GM21737 (cell line): ENCODE data around the gene FHIT.

ENCODE experiments used
- ATAC-seq: cut with Tn5 transposase; IDR thresholded peaks from one replicate; pipeline ENCODE4 v1.9.1; 2021; ENCODE audit warnings: mild to moderate bottlenecking, moderate library complexity; ENCODE audit not compliant: unreplicated experiment

Gene FHIT

DNA sequence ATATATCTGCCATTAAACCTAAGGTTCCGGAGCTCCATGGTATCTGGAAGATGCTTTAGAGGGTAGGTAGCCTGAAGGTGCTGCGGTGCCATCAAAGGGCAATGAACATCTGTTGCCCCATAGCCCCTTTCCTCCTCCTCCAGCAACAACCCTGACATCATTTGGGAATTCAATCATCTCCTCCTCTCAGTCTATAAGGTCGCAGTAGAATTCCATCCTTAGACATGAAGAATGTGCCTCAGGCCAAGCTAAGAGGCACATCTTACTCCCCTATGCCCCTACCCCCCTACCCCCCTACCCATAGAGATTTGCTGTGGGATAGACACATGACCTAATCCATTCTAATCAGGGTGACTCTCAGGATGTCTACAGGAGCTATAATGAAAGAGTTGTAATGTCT, 1101.8 kb downstream of the FHIT start:
- no peak for ATAC-seq

DNA sequence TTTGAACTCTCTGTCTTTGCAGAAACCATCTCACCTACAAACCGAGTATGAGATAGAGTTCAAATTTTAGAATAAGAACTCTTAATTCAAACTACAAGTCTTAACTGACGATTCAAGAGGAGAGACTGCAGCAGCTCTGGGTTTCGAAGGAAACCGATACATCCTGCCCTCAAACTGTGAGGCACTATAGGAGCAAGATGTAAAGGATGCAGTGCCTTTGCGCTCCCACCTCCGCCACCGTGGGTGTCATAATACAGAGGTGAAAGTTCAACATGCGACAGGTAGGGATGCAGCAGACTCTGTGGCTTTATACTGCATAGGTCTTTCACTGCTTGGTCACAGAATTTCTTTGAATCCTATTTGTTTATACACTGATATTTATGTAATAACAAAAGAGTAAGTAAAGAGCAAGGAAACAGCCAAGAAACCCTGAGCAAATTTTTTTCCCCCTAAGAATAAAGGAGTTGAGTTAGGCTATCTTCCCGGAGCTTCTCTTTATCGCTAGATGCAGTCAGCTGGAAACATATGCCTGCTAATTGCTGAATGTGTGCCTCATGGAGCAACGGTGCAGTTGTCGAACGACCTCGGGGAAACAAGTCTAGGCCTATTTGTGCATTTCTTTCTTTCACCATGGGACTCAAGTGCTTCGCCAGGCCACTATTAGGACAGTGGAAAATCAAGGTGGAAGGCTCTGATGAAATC, 1103.9 kb downstream of the FHIT start:
- ATAC-seq: no peak

DNA sequence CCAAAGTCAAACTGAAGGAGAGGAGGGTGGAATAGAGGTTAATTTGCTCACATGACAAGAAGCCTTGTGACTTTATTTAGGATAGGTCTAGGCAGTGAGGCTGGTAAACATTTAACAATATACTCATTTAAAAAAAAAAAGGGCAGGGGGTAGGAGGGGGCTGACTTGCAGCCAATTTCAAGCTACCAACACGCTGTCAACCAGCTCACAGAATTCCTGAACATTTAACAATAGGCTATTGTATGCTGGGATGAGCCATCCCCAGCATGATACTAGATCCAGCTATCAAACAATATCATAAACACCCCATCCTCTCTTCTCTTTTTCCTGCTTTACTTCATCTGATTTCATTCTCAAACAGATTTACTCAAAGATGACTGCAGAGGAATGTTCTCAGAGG, 1105.1 kb downstream of the FHIT start:
- no peak for ATAC-seq

DNA sequence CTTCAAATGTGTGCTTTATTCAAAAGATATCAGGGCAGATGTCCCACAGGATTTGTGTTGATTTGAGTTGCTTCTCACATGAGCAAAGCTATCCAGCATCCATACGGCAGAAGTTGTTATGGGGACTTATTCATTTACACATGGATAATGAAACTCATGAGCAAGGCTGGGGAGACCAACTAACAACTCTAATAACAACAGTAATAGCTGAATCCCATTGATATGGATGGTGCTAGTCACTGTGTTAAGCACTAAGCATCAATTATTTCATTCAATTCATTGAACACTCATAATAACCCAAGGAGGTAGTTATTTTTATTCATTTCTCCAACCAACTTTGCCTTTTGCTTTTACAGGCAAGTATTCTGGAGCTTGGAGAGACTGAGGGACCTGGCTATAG, 1107.2 kb downstream of the FHIT start:
- ATAC-seq: no peak

DNA sequence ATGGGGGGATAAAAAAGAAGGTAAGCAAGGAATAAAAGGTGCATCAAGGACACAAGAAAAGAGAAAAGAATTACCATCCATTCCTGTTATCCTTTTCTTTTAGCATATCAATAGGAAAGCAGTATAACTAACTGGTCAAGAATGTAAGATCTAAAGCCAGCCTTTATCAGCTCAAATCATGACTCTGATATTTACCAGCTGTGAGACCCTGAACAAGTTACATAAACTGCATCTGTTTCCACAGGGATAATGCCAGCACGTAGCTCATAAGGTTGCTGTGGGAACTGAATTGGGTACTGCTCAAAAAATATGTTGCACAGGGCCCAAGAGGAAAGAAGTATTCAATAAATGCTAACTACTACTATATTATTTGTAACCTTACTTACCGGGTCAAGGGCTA, 1109.2 kb downstream of the FHIT start:
- no peak for ATAC-seq

DNA sequence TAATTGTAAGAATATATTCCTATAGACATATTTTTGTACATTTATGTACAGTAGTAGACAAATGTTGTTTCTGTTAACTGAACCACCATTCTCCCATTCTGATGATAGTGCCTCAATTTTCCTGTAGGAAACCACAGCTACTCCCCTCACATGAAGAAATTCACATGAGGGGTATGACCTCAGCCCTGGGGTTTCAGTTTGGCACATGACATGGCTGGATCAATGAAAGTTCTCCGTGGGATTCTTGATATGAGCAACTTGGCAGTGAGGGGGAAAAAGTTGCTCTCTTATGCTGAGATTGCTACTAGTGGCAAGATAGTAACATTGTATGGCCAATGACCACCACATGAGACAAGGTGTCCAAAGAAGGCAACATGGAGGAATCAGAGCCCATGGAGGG, 1111.1 kb downstream of the FHIT start:
- no peak for ATAC-seq

DNA sequence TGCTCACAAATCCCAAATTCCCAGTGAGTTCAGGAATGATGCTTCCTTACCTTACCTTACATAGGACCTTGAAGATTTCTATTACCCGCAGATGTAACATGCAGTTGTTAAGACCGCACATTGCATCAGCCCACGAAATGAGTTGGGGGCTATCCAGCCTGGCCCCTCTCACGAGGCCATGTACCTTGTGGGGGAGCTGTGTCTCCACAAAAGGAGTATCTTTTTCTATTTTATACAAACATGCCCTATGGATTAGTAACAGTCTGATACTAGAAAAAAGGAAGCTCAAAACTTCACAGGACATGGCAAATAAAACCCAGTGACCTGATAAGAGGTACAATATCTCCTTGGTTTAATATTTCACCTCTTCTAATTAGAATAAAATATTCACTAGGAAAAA, 1114.7 kb downstream of the FHIT start:
- no peak for ATAC-seq

DNA sequence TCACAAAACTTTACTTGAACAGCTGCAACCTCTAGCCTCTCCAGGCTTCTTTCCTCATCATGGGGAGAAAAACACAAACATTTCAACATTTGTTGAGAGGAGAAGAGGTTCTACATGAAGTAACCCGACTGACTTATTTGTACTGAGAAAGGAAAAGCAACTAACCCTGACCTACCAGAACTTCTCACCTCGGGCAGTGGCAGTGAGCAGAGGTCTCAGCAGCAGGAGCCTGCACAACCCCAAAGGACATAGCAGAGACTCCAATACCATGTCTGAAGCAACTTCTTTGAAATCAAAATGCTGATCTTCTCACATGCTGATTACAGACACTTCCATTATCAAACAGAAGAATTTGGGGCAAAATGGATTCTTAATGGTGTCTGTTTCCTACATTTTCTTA, 1115.8 kb downstream of the FHIT start:
- ATAC-seq: no peak

DNA sequence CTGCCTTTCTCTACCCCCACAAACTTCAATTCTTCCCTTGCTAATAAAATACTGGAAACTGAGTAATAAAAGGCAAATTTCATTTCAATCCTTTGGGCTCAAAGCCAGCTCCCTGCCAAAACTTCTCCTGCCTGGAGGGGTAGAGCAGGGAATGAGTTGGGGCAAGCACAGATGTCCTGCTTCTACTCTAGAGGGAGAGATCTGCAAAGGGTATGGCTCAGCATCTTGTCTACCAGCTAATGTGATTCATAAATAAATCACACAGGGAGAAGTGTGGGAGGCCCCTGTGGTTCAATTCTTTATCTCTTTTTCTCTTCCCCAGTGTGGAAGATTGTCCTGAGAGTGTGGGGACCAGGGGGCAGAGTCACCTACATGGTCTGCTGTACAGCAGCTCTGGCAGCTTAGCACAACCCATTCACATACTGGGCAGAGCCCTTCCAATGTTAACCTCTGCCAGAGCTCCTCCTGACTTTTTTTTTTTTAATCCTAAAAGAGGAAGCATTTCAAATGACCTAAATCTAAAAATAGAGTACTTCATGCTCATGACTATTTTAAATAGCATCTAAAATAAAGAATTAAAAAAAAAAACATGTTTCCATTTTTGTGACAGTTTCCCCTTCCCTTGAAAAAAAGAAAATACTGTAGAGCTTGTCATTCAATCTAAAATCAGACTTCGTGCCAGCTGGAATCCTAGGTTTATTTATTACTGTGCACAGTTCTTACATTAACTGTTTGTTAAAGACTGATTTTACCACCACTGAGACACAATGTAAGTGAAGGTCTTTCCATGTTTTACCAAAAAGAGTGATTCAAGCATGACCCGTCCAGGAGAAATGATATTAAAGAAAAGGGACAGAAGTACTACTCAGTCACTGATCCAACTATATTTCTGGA, 1117.7 kb downstream of the FHIT start:
- no peak for ATAC-seq

DNA sequence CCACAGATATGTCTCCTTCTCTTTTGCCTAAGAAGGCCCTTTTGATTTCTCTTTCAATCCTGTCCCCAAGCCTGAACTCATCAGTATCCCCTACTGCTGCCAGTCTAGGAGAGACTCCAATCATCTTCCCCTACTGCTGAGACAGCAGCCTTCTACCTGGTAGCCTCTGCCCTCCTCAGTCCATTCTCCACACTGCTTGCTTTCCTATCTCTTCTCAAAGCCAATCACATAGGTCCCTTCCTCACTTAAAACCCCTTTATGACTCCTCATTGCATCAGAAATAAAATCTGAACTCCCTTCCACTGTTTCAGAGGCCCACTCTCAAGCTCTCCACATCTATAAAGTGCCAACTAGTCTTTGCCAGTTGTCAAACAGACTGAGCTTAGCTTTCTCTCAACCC, 1119.6 kb downstream of the FHIT start:
- no peak for ATAC-seq

DNA sequence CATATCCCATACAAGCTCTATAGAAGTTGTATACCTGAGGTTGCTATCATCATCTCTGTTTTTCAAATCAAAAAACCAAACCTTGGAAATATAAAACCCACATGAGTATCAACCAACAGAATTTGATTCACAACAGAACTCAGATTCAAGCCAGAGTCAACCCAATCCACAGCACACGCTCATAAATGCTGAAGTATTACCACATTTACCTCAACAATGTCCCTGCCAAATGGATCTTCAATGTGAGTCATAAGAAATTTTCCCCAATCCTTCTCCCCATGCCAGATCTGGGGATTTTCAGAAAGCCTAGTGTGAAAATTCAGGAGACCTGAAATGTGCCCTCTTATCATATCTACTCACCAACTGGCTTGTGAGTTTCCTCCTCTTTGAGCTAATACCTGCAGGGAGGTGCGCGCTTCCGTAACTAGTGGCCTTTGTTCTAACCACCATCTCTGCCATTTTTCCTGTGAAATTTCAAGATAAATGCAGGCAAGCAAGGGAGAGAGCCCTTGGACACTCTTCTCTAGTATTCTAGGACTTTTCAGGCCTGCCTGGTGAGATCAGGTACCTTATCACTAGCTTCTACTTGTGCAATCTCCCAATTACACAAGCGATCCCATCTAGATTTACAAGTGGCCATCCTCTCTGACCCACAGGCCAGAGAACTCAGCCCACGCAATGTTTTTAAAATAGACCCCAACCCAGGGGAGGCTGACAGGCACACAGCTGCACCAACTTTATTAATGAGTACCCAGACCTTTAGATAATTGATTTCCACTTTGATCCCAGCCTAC, 1124.5 kb downstream of the FHIT start:
- ATAC-seq: no peak

DNA sequence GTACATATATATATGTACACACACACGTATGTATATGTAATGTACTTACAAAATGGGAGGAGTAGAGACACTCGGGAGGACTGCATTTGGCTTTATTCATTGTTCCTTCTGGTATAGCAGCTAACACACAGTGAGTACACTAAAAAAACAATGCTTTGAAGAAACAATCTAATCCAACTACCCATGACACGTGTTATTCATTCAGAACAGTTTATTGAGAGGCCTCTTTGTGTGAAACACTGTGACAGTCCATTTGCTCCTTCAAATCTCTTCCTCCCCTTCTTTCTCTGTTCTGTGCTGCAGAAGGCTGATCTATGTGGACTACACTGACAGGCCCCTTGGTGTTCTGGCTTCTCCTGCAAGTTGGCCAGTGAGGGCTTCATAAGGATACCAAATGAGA, 1125.6 kb downstream of the FHIT start:
- ATAC-seq: no peak

DNA sequence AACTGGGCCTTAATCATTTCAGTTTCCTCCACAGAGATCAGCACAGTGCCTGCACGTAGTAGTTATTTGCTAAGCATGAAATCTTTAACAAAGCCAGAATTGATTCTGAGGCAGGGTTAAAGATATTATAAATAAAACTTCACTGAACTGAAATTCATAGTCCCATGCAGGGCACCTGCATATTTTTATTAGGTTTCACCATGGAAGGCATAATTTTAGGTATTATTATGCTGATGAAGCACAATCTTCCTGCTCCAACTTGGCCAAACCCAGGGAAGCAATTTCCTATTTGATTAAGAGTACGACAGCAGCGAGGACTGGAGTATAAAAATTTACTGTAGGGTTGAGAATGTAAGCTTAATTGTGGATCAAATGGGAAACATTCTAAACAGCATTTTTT, 1131.0 kb downstream of the FHIT start:
- no peak for ATAC-seq

DNA sequence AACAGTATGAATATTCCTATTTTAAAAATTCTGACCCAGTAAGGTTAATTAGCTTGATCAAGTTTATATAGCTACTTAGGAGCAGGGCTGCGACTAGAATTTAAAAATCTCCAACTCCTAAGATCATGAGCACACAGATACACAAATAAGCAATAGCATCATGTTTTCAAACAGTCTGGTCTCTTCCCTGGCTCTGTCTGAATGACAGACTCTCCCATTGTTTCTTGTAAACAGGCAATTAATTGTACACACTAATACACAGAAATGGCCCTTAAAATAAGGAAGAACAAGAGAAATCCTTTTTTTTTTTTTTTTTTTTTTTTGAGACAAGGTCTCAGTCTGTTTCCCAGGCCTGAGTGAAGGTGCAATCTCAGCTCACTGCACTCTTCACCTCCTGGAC, 1137.1 kb downstream of the FHIT start:
- ATAC-seq: no peak

DNA sequence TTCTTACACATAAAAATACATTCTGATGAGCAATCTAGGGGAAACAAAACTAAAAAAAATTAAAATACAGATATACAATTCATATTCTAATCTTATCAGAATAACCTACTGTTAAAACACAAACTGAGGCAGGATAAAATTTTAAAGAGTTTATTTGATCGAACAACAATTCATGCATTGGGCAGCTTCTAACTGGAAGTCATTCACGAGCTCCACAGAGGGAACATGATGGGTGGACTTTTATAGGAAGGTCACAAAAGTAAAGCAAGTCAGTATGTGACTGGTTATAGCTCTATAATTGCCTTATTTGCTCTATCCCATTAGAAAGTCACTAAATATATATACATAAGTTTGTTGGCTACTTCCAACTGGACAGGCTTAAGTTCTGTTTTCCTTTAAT, 1144.0 kb downstream of the FHIT start:
- no peak for ATAC-seq

DNA sequence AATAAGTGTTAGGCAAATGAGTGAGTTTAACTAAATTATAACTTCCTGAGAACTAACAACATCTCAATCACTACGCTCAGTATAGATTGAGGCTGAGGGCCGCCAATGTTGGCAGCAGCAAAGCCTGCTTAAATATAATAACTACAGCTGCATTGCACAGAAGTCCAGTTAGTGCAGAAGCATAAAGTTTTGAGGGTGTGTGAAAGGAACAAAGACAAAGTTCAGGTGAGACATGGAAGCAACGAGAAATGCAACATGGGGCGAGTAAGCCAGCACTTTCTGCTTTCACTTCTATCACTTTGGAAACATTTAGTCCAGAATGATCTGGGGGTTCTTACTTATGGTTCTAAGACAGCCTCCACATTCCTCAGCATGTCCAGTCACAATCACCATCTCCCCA, 1149.1 kb downstream of the FHIT start:
- ATAC-seq: no peak

DNA sequence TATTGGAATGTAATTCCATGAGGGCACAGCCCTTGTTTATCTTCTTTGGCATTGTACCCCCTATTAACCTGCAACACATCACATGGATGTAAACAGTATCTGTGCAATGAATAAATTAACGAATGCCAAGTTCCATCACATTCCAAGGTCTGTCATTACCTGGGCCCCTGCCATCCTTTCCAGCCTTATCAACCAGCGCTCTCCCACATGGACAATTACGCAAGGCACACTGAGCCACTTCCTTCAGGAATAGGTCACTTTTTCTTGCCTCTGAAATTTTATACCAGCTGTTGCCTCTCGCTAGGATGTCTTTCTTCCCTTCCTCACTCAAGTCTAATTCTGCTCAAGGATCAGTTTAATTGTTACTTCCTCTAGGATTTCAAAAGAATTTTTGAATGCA, 1149.6 kb downstream of the FHIT start:
- ATAC-seq: no peak

DNA sequence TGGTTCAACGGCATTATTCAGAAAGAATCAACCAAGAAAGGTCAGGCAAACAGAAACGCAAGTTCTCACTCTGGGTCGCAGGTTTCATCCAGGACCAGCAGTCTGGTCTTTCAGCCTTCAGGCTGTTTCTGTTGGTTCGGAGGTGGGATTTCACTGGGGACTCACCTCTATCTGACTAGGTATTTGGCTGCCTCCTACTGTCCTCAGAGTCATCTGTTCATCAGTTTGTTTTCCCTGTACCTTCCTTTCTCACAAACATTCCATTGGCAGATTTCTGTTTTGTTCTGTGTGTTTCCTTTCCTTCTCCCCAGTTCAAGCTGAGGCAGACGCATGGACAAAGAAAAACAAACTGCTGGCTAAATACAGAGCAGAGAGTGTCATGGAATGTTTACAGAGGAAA, 1154.8 kb downstream of the FHIT start:
- no peak for ATAC-seq

DNA sequence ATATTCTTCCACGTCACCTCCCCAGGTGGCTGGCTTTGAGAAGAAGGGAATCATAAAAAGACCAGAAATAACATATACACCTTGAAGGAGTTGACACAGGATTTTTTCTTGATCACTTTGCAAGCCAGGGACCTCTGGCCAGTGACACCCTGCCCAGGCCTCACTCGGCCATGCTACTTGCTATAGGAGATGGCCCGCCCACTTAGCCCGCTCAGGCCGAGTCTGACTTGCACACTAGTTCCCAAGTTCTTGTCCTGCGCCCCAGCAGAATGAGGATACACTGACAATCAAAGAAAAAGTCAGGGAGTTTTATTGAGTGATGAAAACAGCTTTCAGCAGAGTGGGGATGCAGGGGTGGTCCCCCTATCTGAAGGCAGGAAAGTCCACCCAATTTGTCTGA, 1155.3 kb downstream of the FHIT start:
- no peak for ATAC-seq

DNA sequence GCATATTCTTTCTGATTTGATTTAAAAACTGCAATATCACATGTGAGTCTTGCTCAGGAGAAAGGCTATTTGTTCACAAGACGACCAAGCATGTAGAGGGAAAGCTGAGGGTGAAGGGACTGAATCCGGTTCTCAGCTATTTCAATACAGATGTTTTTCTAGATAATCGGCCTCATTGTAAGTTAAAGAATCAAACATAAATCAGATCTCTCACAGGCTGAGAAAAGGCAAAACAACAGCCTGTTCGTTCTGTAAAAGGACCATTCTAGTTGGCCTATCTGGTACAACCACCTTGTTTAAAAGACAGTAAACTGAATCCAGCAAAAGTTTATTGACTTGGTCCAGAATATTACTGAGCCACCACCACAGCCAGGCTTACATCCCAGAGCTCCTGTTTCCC, 1155.7 kb downstream of the FHIT start:
- ATAC-seq: no peak

DNA sequence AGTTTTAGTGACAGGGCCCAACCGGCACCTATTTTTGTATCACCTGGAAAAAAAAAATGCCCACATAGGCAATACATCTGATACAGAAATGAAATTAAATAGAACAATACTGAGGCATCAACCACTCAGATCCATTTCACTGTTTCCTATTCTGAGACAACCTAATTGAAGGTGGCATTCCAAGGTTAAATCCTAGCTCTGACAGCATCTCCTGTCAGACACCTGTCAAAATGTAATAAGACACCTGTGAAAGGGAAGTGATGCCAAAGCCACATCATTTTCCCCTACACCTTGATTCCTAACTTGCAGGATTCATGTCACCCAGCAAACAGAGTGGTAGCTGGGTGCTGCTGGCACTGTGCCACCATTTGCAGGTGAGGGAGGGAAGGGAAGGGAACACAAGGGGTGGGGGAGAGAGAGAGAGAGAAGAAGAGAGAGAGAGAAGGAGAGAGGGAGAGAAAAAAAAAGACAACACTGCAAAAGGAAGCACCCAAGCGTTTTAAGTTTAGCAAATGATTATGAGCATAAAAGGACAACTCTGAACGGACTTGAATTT, 1156.8 kb downstream of the FHIT start:
- ATAC-seq: no peak
